ENCODE data around the gene ZNF430. TPM values are rescaled to one million over a fixed set of nuclear protein-coding genes. Genes with fewer than 3 reads are reported as not detected.

The ZNF430 gene
- total and polyA plus RNA-seq, 4 experiments from 2014 or later = 41.9 to 57.5 (median 47.7) TPM

Other genes starting within 250 kb of the ZNF430 start
- gene ZNF66, start 244.4 kb upstream of the ZNF430 start, total RNA-seq = 10 to 100 TPM; 14.7 to 17.1 TPM
- gene ZNF66, start 244.4 kb upstream of the ZNF430 start, polyA plus RNA-seq = 1 to 10 TPM; 3.4 to 4.0 TPM
- gene ZNF85, start 97.4 kb upstream of the ZNF430 start, total RNA-seq = 1 to 10 TPM; 6.5 to 7.6 TPM
- 10 to 100 TPM in 1 of 2 donors, 1 to 10 TPM in 1; 8.3 to 11.4 TPM for gene ZNF85, start 97.4 kb upstream of the ZNF430 start, polyA plus RNA-seq
- 10 to 100 TPM; 11.5 to 14.7 TPM for gene ZNF714, start 61.5 kb downstream of the ZNF430 start, total RNA-seq
- 1 to 10 TPM; 3.4 to 8.8 TPM for gene ZNF714, start 61.5 kb downstream of the ZNF430 start, polyA plus RNA-seq
- 10 to 100 TPM; 32.1 to 34.4 TPM for gene ZNF431, start 121.4 kb downstream of the ZNF430 start, total RNA-seq
- 10 to 100 TPM in 1 of 2 donors, 1 to 10 TPM in 1; 9.1 to 10.7 TPM for gene ZNF431, start 121.4 kb downstream of the ZNF430 start, polyA plus RNA-seq

Data from CD4-positive, alpha-beta memory T cell (primary cell).